Fibroblast of lung (primary cell): ENCODE results near the gene AK8.

Experiments
- CTCF ChIP-seq, 2 donors: IDR thresholded peaks in 1 of 2; conservative IDR thresholded peaks in 1 of 2; 1 replicate in 1 of 2; 2 replicates in 1 of 2; pipeline ENCODE4 v1.5.1; 2011 to 2012; ENCODE audit warnings: low read length in 2 of 2, control low read depth in 1 of 2, inconsistent platforms in 1 of 2, low read depth in 1 of 2, mild to moderate bottlenecking in 1 of 2
- EZH2 ChIP-seq: IDR thresholded peaks from 2 replicates; pipeline ENCODE4 v1.5.1; 2012; ENCODE audit warnings: low read length, control low read depth, mild to moderate bottlenecking; ENCODE audit errors: missing control alignments

GRCh38 chr9:132733260-132733815 is 144.7 kb downstream of the AK8 start:
- TF ChIP-seq CTCF (conservative IDR thresholded peaks at IDR 0.05 in 1 of 2, IDR thresholded peaks at IDR 0.05 in 1 of 2; ENCODE audit: low read depth in 1 of 2, low read length in 2 of 2): no peak
- TF ChIP-seq EZH2: no peak
